ENCODE measurements around the gene CASP8.

The CASP8 gene

DNA sequence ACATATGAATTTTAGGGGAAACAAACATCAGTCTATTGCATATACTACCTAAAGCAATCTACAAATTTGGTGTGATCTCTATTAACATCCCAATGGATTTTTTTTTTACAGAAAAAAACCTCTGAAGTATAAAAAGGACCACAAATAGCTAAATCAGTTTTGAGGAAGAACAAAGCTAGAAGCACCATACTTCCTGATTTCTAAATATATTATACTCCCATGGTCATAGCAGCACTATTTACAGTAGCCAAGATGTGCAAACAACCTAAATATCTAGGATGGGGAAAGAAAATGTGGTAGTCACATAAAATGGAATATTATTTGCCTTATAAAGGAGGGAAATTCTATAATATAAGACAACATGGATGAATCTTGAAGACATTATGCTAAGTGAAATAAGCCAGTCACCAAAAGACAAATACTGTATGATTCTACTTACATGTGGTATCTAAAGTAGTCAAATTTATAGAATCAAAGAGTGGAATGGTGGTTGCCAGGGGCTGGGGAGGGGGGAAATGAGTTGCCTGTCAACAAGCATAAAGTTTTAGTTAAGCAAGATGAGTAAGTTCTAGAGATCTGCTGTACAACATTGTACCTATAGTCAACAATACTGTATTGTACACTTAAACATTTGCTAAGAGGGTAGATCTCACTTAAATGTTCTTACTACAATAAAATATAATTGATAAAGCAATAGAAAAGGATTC, 17.6 kb upstream of the CASP8 start:
- no peak for DNase-seq (ENCODE audit: low spot score)

DNA sequence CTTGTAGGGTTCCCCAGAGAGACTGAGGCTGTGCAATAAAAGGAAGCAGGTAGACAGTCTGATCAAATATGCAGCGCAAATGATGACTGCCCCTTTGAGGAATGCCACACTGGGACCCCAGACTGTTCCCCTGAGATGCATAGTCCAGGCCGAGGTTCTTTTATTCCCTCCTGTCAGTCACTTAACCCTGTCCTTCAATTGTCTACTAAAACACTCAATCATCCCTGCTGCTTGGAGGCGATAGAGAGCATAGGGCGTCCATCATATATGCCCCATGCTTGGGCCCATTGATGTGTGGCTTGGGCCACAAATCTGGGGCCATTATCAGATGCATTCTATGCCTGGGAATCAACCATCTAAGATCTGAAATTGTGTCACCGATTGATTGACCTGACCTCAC, 15.5 kb upstream of the CASP8 start:
- no peak for DNase-seq (ENCODE audit: low spot score)

DNA sequence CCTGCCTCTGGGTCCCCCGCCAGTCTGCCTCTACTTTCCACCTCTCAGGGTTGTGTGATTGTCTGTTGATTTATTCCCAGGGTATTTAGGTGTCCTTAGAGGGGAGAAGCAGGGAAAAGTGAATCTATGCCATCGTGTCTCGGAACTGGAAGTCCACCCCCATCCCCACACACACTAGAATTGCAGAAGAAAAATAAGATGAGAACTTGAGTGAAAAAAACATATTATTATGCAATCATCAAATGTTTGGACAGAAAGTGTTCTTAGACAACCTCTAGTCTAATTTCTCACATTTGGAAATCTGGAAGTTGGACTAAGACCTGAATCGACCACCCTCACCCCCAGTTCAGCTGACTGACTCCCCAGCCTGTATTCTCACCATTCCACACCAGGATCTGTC, 14.1 kb upstream of the CASP8 start:
- no peak for DNase-seq (ENCODE audit: low spot score)

DNA sequence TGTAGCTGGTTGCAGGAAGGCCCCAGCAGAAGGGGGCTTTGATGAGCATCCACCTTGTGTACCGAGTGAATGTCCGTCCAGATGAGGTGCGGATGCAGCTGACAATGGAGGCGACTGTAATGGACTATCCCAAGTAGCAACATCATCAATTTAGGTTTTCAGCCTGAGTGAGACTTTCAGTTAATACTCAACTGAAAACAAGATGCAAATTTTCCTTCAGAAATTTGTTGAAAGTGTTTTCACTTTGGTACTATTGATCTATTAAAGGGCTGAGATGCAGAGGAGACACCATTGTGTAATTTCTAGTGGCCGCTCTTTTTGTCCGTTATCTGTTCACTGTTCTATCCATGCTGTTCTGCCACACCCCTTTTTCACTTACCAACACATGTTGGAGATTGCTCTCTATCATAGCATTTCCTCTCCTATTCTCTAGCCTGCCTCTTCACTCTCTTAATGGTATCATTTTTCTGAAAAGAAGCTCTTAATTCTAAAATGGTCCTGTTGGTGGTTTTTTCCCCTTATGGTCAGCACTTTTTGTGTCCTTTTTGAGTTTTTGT, 12.0 kb upstream of the CASP8 start:
- DNase-seq (ENCODE audit: low spot score), result no peak

DNA sequence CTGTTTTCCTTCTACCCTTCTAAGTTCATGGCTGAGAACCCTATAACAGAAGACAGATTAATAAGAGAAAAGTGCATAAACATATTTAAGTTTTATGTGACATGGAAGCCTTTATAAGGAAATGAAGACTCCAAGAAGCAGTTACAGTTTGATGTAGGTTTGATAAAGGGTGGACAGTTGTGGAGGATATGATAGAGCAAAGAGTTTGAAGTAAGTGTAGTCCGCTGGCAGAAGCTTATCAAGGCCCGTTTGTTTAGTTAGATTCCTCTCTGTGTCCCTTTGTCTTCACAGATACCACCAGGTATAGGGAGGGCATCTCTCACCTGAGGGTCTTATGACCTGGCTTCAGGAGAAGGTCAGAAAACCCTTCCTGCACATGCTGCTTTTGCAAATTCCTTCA, 10.4 kb upstream of the CASP8 start:
- no peak for DNase-seq (ENCODE audit: low spot score)

DNA sequence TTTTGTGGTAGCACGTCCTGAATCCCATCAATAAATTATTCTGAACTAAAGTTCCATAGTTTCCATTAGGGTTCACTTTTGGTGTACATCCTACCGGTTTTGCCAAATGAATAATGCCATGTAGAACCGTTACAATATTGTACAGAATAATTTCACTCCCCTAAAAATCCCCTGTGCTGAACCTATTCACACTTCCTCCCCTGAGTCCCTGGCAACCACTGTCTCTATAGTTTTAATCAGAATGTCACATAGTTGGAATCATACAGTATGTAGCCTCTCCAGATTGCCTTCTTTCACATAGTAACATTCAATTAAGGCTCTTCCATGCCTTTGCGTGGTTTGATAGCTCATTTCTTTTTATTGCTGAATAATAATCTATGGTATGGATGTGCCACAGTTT, 9.6 kb upstream of the CASP8 start:
- no peak for DNase-seq (ENCODE audit: low spot score)

DNA sequence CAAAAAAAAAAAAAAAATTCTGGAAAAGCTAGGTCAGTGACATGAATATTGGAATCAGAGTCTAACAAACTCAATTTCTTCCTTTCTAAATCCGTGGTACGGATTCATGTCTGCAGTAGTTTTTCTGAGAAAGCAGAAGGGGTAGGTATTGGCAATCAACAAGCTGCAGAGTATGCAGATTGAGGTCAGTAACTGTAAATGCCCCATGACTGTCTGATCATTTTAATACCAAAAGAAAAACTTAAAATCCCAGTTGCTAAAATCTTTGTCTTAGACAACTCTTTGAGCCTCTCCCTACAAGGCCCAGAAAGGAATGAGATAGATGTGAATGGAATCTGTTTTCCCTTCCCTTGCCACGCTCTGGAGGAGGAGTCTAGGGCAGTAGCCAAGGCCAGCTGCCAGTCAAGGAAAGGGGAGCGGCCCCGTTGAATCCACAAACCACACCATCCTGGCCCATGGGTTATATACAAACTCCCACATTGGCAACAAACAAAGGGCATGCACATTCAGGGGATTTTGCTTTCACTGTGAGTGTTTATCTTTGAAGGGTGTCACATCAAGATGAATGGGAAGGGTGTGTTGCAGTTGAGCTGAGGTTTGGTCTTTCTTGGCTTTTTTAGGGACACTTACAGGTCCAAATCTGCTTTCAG, 6.1 kb upstream of the CASP8 start:
- DNase-seq (ENCODE audit: low spot score), result no peak

DNA sequence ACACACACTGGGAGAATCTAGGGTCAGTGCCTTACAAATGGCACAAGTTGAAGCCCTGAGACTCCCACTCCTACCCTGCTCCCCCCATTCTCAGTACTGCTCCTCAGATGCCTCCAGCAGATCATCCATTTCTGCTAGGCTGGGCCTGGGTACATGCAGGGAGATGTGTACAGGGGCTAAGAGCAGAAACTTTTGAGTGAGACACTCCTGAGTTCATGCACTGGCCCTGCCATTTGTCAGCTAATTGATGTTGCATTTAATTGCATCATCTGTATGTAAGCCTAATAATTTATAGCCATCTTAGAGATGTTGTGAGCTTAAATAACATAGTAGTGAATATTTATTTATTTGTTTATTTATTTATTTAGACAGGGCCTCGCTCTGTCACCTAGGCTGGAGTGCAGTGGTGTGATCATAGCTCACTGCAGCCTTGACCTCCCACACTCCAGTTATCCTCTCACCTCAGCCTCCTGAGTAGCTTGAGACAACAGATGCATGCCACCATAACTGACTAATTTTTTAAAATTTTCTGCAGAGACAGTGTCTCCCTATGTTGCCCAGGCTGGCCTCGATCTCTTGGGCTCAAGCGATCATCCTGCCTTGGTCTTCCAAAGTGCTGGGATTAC, 4.8 kb upstream of the CASP8 start:
- no peak for DNase-seq (ENCODE audit: low spot score)

DNA sequence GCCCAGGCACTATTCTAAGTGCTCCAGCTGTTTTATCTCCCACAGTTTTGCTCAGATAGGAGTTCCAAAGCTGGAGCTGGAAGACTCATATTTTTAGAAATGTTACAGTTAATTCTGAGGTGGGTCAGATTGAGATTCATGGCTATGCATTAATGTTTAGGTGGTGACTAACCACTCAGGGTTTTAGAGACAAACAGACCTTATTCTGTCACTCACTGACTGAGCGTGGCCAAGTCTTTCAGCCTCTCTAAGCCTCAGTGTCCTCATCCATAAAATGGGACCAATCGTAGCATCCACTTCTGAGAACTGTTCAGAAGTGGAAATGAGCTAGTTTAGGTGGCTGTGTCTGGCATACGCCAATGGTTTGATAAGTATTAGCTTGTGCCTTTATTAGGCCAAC, 4.3 kb upstream of the CASP8 start:
- no peak for DNase-seq (ENCODE audit: low spot score)

DNA sequence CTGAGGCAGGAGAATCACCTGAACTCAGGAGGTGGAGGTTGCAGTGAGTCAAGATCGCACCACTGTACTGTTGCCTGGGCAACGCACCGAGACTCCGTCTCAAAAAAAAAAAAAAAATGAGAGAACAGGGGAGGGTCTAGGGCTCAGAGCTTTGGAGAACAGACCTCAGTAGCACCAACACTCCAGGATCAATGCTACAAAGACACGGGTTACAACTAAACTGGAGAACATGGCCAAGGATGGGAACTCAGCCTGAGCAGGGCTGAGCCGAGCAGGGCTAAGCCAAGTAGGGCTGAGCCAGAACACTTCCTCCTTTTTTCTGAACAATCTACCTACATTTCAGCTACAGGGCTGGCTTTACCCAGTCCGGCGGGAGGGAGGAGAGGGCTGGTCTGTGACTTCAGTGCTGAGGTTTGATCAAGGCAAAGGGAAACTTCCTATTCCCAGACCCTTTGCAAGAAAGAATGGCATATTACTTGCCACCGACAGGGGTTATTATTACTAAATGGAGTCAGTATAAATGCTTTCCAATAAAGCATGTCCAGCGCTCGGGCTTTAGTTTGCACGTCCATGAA, 2.9 kb upstream of the CASP8 start:
- no peak for DNase-seq (ENCODE audit: low spot score)

DNA sequence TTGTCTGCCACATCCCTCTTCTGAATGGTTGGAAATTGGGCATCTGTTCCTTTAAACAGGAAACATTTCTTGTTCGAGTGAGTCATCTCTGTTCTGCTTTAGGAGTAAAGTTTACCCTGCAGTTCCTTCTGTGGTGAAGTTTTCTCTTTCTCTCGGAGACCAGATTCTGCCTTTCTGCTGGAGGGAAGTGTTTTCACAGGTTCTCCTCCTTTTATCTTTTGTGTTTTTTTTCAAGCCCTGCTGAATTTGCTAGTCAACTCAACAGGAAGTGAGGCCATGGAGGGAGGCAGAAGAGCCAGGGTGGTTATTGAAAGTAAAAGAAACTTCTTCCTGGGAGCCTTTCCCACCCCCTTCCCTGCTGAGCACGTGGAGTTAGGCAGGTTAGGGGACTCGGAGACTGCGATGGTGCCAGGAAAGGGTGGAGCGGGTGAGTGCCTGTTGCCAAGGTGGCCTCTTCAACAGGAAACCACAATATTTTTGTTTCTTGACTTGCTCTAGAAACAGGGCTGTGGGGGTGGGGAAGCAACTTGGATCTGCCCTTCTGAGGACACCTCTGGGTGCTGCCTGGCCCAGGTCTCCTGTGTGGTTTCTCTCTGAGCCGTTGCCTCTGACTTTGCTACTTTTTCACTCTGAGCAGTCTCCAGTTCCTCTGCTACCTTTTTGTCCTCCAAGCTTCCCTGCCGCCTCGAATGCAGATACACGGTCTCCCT, 2.2 kb upstream of the CASP8 start:
- DNase-seq (ENCODE audit: low spot score), result no peak

DNA sequence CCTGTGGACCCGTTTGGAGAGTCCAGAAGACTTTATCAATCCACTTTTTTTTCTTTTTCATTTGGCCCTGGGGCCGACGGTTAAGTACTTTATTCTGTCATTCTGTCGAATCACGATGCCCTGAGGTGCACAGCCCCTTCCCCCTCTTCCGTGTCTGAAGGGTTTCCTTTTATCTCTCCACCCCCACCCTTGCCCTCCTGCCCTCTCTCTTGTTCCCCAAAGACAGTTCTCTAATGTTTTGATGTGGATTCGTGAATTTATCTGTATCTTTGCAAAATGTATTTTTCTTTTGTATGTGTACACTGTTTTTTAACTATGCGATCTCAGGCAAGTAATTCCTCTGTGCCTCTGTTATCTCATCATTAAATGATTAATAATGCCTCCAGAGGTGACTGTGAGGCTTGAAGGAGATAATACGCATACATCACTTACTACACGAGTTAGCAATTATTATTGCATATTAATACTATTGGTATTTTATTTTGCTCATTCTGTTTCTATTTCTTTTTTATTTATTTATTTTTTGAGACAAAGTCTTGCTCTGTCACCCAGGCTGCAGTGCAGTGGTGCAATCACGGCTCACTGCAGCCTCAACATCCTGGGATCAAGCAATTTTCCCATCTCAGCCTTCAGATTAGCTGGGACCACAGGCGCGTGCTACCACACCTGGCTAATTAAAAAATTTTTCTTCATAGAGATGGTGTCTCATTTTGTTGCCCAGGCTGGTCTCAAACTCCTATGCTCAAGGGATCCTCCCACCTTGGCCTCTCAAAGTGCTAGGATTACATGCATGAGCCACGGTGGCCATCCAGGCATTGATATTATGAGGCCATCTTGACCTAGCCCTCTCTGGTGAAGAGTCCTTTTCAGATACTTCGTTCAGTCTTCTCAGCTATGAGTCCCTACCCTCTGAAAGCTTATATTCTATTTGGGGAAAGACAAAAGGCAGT, 1.4 kb upstream of the CASP8 start:
- no peak for DNase-seq (ENCODE audit: low spot score)

DNA sequence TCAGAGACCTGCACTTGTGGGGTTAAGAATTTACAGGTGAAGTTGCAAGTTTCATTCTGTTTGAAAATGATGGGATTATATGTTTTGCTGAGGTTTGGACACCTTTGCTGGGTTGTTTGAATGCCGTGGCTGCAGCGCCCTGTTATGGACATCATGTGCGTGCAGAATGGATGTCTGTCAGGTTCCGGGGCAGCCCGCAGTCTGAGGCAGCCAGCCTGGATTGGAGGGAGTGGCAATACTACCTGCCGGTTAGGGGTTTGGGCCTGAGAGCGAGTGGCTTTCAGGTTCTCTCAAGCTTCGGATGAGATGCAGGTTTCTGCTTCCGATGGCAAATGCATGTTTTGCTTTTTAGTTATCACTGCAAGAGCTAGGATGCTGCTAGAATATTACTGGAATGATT, 1.1 kb downstream of the CASP8 start:
- no peak for DNase-seq (ENCODE audit: low spot score)

DNA sequence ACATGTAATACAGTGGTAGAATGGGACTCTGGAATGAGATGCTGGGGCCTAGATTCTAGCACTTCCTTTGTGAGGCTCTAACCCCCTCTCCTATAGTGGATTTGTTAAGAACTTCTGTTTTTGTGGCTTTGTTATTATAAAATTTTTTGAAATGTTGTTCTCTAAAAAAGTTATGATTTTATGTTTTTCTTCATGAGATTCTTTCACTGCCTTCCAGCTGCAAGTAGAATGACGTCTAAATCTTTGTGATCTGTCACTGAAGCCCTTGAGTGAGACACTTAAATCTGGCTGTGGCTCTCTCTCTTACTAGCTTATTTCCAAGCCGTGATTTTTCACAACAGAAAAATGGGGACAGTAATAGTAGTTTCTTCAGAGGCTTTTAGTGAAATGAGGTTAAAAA, 1.6 kb downstream of the CASP8 start:
- DNase-seq (ENCODE audit: low spot score), result no peak

DNA sequence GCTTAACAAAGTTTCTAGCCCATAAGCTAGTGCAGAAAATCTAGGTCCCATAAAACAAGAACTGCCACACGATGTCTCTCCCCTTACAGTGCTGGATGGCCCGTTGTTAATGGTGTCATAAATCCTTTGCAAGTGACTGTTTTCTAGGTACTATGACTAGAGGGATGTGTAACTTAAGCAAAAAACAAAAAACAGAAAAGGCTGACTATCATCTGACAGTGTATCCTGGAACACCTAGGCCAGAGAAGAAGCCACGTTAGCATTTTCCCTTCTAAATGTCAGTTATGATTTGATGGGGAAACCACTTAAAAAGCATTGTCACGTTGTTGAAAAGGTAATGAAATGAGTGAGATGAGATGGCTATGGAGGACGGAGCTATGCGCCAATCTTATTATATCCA, 2.4 kb downstream of the CASP8 start:
- DNase-seq (ENCODE audit: low spot score), result no peak

DNA sequence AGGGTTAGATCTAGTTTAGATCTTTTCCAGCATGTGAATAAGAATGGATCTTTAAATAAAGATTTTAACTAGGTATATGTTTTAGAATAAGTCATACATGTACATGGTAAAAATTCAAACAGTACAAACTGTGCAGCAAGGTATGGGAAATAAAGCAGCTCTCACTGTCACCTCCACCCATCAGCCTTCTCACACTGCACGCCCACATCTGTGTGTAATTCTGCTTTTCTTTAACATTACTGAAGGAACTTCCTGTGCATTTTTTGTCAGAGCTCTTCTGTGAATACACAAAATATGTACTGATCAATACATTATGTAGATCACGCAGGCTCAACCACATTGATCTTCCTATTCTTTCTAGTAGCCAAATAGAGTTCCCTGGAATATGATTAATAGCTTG, 3.4 kb downstream of the CASP8 start:
- no peak for DNase-seq (ENCODE audit: low spot score)

DNA sequence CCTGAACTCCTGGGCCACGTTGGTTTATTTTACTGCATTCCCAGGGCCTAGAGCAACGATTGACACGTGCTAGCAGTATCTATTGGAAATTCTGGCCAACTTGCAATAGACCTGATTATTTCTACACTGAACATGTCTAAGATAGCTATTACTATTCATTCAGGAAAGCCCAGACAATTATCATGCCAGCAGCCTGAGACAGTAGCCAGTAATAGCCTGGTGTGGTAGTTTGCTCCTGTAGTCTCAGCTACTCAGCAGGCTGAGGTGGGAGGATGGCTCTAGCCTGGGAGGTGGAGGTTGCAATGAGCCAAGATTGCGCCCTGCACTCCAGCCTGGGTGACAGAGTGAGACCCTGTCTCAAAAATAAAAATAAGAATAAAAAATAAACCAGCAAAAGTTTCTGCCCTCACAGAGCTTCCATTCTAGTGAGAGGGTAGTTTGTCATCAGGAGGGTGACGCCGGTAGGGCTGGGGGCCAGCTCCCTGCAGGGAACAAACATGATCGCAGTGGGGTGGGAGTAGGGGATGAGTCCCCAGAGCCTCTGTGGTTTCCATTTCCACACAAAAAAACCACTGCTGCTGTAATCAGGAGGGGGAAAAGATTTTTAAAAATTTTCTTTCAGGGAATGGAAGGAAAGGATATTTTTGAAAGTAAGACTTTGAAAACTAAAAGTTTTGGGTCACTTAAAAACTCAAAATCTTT, 4.3 kb downstream of the CASP8 start:
- DNase-seq (ENCODE audit: low spot score), result no peak

DNA sequence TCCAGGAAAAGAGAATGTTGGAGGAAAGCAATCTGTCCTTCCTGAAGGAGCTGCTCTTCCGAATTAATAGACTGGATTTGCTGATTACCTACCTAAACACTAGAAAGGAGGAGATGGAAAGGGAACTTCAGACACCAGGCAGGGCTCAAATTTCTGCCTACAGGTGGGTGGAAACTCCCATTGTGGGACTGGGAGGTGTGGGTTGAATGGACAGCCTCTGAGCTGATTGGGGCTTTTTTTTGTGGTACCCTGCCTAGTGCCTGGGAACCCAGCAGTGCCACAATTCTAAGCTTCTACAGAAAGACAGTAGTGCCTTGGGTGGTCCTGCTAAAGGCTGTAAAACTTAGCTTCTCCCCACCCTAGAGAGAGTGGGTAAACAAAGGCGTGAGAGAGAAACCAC, 6.3 kb downstream of the CASP8 start:
- DNase-seq (ENCODE audit: low spot score), result no peak

DNA sequence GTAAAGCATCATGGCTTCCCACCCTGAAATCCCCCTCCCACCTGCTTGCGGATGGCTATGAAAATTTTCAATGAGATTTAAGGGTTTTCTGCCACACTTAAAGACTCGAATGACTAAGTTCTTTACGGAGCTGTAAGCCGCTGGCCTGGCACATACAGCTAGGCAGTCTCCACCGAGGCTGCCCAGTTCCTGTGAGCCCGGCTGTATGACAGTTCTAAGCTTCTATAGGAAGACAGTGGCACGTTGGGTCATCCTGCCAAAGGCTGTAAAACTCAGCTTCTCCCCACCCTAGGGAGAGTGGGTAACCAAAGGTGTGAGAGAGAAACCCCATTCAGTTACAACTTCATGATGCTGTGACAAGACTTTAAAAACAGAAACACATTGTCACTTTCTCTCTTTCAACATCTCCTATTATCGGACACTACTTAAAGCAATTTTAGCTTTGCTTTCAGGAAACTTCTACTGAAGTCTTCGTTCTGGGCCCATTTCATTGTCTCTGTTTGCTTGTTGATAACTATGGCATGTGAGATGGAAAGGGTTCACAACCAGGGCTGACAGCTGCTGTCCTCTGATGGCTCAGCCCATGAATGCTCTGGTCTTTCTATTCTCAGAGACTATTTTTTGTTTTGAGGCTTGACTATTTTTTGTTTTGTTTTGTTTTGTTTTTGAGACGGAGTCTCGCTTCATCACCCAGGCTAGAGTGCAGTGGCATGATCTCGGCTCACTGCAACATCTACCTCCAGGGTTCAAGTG, 7.1 kb downstream of the CASP8 start:
- DNase-seq (ENCODE audit: low spot score), result no peak

DNA sequence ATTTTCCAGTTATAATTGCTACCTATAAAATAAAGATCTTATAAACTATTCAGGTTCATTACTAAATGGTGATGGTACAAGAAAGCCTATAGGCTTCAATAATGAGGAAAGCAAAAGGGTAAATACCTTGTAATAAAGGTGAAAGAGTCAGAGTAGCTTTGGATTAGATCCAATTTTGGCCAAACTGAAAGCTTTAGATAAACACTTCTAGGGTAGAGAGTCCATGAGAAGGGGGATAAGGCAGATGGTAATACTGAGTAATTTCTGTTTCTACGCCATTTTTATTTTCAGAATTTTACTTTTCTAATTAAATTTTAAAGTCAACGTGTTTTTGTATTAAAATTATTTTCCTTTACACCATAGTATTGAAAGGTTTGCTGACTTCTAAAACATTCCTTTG, 9.4 kb downstream of the CASP8 start:
- no peak for DNase-seq (ENCODE audit: low spot score)

All from HuH-7 (cell line).